GM21526 (cell line): ENCODE measurements around the gene VWA8.
A peak's percentile ranks its signal among the peaks of the same experiment; 100 is the strongest.

Source experiments
- ATAC-seq: cut with Tn5 transposase; IDR thresholded peaks from one replicate; pipeline ENCODE4 v1.9.1; 2021; ENCODE audit warnings: moderate library complexity; ENCODE audit not compliant: unreplicated experiment, low FRiP score

The VWA8 gene

GRCh38 chr13:41568143-41568971, 392.6 kb downstream of the VWA8 start:
- no peak for ATAC-seq

GRCh38 chr13:41567363-41567762, 393.5 kb downstream of the VWA8 start:
- no peak for ATAC-seq

DNA sequence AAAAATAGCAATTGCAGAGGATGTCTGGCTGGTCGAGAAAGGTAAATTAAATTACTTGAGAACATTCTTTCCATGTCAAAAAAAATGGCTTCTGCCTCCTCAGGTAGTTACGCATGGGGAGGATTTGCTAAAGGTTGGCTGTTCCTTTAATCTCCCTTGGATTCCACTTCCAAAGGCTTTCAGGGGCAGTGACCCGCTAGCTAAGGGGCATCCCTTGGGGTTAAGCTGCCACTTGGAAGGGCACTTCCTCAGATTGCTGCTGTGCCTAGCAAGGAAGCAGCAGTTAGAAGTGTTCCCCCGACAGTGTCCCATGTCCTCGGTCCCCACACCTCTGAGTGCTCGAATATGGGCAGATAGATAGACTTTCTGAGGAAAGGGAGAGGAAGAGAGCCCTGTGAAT, 395.1 kb downstream of the VWA8 start:
- ATAC-seq, result no peak

DNA sequence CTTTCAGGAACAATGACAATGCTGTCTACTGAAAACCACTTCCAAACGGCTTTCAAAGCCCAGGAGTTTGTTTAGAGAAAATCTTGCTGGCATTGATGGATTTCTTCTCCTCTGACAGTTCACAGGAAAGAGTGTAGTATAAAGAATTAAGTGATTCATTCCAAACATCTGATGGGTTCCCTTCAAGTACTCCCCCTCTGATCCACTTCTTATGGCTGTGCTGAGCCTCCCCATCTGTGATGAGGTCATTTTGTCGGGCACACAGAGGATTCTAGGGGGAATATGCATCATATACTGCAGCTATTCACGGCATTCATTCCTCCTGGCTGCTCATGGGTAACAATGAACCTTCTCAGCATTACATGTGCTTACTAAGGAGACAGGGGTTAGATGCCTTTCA, 395.7 kb downstream of the VWA8 start:
- no peak for ATAC-seq

DNA sequence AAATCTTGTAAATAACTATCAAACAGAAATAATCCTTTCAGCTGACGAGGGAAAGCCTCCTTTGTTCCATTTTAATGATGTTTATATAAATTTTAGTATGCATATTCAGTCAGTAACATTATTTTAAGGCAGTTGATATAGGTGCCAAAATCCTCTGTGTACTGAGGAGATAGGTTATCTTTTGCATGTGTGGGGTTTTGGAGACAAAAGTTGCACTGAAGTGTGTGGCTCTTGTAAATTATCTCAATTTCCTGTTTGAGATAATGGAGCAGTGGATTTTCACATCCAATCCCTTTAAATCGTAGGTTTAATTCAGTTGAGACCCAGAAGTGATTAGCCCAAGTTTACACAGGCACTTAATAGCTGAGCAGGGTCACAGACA, 396.9 kb downstream of the VWA8 start:
- no peak for ATAC-seq

DNA sequence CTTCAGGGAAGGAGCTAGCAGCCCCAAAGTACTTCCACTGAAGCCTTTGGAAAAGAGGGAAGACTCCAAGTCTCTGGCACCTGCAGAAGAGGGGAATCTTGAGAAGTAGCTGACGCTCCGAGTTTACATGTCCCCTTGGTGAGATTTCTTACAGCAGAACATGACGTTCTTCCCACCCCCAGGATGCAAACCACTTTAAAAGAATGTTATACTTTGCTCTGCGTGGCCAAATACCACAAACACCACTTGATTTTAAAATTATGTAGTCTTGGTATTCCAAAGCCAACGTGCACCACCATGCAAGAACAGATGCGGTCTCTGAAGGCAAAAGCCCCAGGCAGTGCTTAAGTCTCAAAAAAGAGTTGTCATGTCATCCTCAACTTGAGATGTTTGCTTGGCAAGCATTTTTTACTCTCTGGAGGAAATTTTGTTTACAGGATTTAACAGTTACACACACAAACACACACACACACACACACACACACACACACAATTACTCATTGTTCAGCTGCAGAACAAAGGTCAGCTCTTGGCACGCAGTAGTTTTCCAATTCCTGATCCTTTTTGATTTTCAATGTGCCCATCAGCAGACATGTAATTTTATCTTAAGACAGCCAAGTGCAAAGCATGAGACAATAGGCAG, 397.4 kb downstream of the VWA8 start:
- no peak for ATAC-seq

DNA sequence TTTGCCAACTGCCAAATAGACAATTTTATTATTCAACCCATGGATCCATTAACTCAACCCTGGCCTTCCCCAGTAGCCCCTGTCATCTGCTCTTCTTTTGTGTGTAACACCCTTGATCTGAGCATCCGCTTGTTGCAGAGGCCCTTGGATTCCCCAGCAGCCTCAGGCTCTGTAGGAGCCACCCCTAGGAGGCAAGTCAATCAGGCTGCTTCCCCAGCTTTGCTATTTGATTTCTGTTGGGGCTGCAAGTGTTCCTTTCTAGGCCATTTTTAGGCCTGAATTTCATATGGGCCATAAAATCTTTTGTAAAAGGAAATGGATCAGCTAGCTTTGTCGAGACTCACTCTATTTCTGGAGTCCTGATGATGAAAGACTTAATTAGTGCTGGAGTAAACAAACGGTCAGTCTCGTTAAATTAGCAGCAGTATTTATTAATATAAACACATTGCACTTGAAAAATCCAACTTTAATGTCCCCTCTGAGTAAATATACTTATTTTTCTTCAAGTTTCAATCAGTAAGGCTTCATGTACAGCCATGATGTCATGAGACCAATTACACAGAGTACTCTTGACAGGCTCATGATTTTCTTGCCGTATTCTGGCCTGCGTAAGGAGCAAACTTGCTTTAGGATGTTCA, 398.2 kb downstream of the VWA8 start:
- no peak for ATAC-seq

- ATAC-seq, result no peak
These were observed 398.8 kb downstream of the VWA8 start for GRCh38 chr13:41562083-41562482.

GRCh38 chr13:41561170-41561569, 399.7 kb downstream of the VWA8 start:
- no peak for ATAC-seq

DNA sequence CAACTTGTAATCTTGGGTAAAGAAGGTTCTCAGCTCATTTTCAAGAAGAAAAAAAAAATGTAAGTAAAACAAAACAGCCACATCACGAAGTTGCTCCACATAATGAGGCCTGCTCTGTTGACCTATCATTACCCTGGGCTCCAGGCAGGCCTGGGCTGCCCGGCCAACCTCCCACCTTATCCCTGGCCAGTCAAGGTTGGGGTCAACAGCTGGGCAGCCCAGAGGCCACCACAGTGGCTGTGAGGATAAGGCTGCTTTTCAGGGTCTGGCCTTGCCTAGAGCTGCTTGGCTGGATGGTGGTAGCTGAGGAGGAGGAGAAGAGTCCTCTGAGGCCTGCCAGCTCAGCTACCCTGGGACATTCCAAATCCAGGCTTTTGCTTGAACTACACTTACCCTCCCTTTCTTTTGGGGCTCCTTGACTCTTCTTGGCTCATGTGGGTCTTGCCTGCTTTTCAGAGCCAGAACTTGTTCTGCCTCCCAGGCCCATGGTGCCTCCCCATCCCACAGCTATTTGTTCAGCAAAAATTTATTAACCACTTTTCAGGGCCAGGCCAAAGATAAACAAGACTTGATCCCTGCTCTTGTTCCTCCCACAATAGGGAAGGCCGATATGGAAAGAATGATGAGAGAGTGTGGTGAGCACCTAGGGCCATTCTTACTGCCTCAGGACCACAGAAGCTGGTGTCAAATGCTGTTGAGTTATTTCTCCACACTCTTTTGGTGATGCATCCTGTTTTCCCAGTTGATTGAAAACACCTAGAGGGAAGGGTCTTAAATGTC, 401.9 kb downstream of the VWA8 start:
- no peak for ATAC-seq

GRCh38 chr13:41557719-41558118, 403.2 kb downstream of the VWA8 start:
- ATAC-seq, result no peak

DNA sequence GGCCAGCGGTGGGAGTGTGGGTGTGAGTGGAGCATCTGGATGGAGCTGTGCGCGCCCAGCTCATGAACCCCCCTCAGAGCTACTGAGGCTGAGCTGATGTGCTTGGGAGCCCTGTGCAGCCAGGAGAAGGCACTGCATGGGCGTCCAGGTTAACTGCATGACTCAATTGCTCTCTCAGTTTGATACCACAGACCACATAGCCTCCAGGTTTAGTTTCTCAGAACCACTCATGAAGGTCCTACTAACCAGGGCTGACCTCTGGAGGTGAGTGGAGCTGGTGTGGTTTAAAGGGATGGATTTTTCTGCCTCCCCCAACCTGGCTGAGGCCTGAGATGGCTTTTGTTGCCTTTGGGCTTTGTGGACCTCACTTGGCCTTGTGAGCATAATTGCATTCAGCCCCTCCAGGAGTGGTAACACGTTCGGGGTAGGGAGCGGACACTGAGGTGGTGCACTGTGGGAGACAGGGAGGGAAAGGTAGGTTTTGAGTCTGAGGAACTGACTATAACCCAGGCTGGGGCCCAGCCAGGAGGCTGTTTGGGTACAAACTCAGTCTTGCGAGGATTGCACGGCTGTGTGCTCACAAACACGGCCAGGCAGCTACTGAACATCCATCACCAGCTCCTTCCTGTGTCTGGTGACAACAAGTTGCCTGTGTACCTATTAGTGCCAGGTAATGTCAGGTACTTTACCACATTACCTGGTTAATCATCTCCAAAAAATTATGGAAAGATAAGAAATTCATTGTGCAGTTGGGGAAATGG, 406.1 kb downstream of the VWA8 start:
- peak; percentile 88 for ATAC-seq

GRCh38 chr13:41554180-41554579, 406.7 kb downstream of the VWA8 start:
- peak; percentile 7 for ATAC-seq

- ATAC-seq, result no peak
These were observed 408.9 kb downstream of the VWA8 start for GRCh38 chr13:41552031-41552430.

GRCh38 chr13:41550276-41550675, 410.6 kb downstream of the VWA8 start:
- no peak for ATAC-seq

GRCh38 chr13:41549491-41549890, 411.4 kb downstream of the VWA8 start:
- ATAC-seq, result no peak

DNA sequence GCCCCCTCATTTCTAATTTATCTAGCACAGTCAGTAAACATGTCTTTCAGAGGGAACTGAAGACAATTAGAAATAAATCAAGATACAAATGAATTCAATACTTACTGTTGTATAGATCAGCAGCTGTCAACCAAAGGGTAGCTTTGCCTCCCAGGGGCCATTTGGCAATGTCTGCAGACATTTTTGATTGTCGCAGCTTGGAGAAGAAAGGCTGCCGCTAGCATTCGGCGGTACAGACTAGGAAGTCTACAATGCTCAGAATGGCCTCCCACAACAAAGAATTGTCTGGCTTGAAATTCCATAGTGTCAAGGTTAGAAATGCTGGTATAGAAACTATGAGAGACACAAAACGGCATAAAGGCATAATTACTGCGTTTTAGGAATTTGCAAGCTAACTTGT, 412.0 kb downstream of the VWA8 start:
- ATAC-seq, result no peak

- ATAC-seq, result no peak
These were observed 412.9 kb downstream of the VWA8 start for GRCh38 chr13:41548031-41548430.

DNA sequence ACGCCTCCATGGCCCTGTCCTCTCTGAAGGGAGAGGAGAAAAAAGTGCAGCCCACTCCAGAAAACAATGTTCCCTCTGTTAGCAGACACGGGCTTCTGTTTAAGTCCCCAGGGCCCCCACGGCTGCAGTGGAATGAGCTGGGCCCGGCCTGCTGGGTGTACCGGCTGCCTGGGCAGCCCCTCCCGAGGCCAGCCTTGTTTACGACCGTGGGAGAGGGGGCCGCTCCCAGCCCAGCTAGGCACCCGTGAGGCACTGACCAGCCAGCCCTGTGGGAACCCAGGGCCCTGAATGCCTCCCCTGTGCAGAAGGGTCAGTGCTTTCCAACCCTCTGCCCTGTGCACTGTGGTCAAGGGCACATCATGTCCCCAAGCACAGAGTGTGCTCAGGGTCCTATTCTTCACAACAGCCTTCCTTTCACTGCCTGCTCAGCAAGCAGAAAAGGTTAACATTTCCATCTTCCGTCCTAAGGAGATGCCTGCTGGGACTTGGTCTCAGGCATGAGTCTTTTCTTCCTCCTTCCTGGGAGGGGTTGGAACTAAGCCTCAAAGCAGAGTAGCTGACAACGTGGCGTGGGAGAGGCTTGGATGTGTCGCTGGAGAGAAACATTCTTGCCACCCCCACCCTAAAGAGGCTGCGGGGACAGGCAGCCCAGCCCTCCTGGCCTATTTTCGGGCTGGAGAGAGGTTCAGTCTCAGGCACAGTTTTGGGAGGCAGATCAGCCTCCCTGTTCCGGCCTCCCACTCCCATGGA, 413.5 kb downstream of the VWA8 start:
- ATAC-seq, result no peak
